LNCaP clone FGC (cell line): ENCODE data around the gene FOXI1.

Experiments used
- DNase-seq: peaks from one replicate; pipeline ENCODE4 v3.0.0-alpha.2; 2011; ENCODE audit warnings: low read depth
- H3K4me3 ChIP-seq: 2 replicates; pipeline ENCODE4 v1.5.1; 2011; ENCODE audit warnings: mild to moderate bottlenecking, low read depth, low read length, control low read depth
- CTCF ChIP-seq: IDR thresholded peaks from 2 replicates; pipeline ENCODE4 v1.5.1; 2012; ENCODE audit warnings: mild to moderate bottlenecking; ENCODE audit not compliant: control insufficient read depth, insufficient read depth; ENCODE audit errors: extremely low read depth

Gene FOXI1

GRCh38 chr5:170126061-170126460 lies 20.4 kb downstream of the FOXI1 start:
- no peak for TF ChIP-seq CTCF
- no peak for DNase-seq
- no peak overlapping the region for H3K4me3 ChIP-seq

- DNase-seq: no peak
- no peak overlapping the region for H3K4me3 ChIP-seq
- no peak for TF ChIP-seq CTCF
Observed at GRCh38 chr5:170126626-170127025, 20.9 kb downstream of the FOXI1 start.

GRCh38 chr5:170131235-170131634 lies 25.5 kb downstream of the FOXI1 start:
- no peak for DNase-seq
- no peak overlapping the region for H3K4me3 ChIP-seq
- TF ChIP-seq CTCF: no peak

- no peak overlapping the region for H3K4me3 ChIP-seq
- no peak for DNase-seq
- TF ChIP-seq CTCF: no peak
Observed at GRCh38 chr5:170132269-170132975, 26.7 kb downstream of the FOXI1 start.

GRCh38 chr5:170132976-170133448 lies 27.3 kb downstream of the FOXI1 start:
- no peak overlapping the region for H3K4me3 ChIP-seq
- no peak for DNase-seq
- TF ChIP-seq CTCF: no peak

- TF ChIP-seq CTCF: no peak
- no peak for DNase-seq
- H3K4me3 ChIP-seq: no peak overlapping the region
Observed at GRCh38 chr5:170135796-170136490, 30.2 kb downstream of the FOXI1 start.

GRCh38 chr5:170136506-170136905 lies 30.8 kb downstream of the FOXI1 start:
- TF ChIP-seq CTCF: no peak
- no peak overlapping the region for H3K4me3 ChIP-seq
- no peak for DNase-seq
